Activated CD8-positive, alpha-beta memory T cell treated with anti-CD3 and anti-CD28 coated beads for 24 hours (primary cell): ENCODE results near the gene HDGFL1.

ENCODE experiments used
- DNase-seq: peaks from one replicate; pipeline ENCODE4 v3.0.0-alpha.2; 2020

HDGFL1 gene

DNA sequence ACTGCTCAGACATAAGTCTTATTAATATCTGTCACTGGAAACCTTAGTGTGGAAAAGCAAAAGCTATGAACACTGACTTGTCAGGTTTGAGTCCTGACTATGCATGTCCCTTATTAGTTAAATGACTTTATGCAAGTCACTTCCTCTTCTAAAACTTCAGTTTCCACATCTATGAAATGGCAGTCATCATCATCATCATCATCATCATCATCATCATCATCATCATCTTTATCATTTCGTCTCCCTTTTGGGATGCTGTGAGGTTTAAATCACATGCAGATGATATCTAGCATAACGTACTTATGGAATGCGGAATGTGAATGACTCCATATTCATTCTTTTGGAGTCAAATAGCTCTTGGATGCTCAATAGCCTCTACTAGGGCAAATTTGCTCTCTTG is 24.5 kb downstream of the HDGFL1 start:
- no peak for DNase-seq

DNA sequence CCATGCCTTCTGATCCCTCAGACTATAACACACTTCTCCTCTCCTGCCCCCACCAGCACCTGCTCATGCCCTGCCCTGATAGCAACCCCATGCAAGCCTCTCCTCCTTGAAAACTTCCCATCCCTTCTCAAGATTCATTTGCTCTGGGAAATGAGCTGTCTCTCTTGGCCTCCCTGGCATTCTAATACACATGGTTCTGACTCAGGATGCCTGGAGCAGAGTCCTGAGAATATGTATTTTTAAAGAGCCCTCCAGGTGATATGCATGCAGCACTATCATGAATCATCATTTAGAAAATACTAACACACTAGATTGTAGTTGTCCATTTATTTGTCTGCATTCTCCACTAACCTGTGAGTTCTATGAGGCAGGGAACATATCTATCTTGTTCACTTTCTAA is 26.6 kb downstream of the HDGFL1 start:
- DNase-seq, result no peak

GRCh38 chr6:22598339-22598738 is 29.0 kb downstream of the HDGFL1 start:
- no peak for DNase-seq

GRCh38 chr6:22600059-22600458 is 30.7 kb downstream of the HDGFL1 start:
- no peak for DNase-seq

DNA sequence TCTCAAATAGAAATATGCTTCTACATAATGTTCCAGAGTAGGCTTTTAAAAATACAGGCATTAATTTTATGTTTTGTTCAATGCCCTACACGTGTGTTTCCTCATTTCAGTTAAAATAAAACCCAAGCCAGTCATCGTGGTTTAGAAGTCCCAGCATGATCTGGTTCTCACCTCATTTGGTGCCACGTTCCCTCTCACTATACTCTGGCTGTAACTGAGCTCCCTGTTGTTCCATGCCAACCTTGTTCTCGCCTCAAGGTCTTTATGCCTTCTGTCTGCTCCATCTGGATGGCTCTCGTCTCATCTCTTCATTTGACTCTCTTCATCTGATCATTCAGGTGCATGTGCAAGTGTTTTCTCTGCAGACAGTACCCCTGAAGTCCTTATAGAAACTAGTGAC is 32.6 kb downstream of the HDGFL1 start:
- no peak for DNase-seq

GRCh38 chr6:22605736-22606135 is 36.4 kb downstream of the HDGFL1 start:
- no peak for DNase-seq

DNA sequence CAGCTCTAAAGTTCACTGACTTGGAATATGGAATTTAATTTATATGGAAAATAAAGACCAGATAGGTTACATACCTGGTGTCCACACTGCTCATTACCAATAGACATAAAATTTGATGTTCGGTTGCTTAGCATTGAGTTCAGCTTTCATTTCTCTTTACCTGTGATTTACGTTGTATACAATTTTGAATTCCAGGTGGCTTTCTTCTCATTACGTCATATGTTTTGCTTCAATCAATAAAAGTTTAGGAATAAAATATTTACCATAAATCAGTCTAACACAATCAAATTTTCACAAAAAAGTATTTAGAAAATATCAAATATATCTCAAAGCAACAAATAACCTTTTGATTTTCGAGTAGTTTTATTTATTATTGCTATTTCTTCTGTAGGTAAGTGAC is 40.8 kb downstream of the HDGFL1 start:
- DNase-seq, result no peak

DNA sequence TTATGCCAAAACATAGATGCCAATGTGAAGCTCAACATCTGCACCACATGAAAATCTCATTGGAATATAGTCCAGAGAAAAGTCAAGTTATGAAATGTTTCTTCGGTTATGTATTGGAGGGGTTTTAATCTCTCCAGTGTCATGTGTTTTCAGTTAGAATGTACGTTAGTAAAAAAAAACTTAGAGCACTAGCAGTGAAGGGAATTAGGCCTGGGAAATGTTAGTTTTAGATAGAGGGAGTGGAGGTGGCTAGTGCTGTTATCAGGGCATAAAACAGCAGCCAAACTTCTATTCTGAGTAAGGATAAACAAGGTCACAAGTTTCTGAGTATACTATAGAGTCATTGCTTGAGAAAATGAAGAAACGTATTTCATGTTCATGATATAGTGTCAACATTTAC is 42.9 kb downstream of the HDGFL1 start:
- no peak for DNase-seq

DNA sequence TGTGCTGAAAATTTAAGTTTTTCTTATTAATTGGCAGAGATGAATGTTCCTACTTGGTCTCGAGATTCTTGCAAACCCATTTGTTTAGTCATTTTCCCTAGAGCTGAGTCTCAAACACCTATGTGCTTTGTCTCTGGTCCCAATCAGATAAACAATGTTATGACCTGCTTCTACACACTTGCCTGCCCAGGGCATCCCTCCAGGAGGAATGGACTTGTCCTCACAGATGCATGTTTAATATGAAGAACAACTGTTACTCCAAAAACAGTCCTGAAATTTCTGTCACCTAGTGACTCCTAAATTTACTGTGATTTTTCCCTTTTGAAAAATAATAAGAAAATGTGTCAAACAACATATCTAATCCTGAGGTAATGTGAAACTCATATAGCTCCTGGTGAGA is 43.7 kb downstream of the HDGFL1 start:
- no peak for DNase-seq

- no peak for DNase-seq
Measured at GRCh38 chr6:22613695-22614094, 44.3 kb downstream of the HDGFL1 start.

GRCh38 chr6:22614547-22614946 is 45.2 kb downstream of the HDGFL1 start:
- DNase-seq, result no peak

DNA sequence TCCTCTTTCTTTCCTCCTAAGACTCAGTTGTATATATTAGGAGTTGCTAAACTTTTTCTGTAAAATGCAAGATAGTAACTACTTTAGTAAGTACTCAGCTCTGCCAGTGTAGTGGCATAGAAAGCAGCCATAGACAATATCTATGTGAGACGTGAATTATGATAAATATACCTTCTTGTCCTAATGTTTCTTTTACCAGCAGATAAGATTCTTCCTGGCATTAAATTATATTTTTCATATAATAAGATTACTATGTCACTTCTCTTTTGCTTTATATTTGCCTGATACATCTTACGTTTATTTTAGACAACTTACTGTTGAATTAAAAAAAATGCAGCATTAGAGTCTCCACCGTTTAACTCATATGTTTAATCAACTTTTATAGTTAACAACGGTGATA is 51.7 kb downstream of the HDGFL1 start:
- DNase-seq, result no peak
